SK-N-SH treated with all-trans-retinoic acid at 6 μM for 48 hours (cell line): ENCODE measurements around the gene VWA5B2.
"Not testable (repeated sequence)": the region's sequence is repeated elsewhere in the genome, so short reads cannot be mapped to it uniquely, and the experiment has no call there.

Source experiments
- ARNTL ChIP-seq: fragments of 450-650 bp; formaldehyde crosslinking; IDR thresholded peaks from 2 replicates; pipeline ENCODE4 v1.5.0; 2020; ENCODE audit warnings: low read depth, mild to moderate bottlenecking, moderate library complexity, borderline replicate concordance
- BACH2 ChIP-seq: fragments of 250-450 bp; sonication (Bioruptor Pico); IDR thresholded peaks from 2 replicates; pipeline ENCODE4 v1.9.0; 2021; ENCODE audit warnings: mild to moderate bottlenecking, borderline replicate concordance
- ESRRG ChIP-seq: fragments of 250-450 bp; sonication (Bioruptor Pico); IDR thresholded peaks from 2 replicates; pipeline ENCODE4 v1.6.1; 2021; ENCODE audit warnings: mild to moderate bottlenecking
- GLIS3 ChIP-seq: fragments of 250-450 bp; sonication (Bioruptor Pico); IDR thresholded peaks from 2 replicates; pipeline ENCODE4 v1.5.0; 2020; ENCODE audit warnings: mild to moderate bottlenecking, moderate library complexity
- OSR1 ChIP-seq: fragments of 250-450 bp; sonication (Bioruptor Pico); IDR thresholded peaks from 2 replicates; pipeline ENCODE4 v1.8.0; 2022; ENCODE audit warnings: moderate library complexity, mild to moderate bottlenecking, inconsistent platforms
- PPARA ChIP-seq: fragments of 250-450 bp; sonication (Bioruptor Pico); IDR thresholded peaks from 2 replicates; pipeline ENCODE4 v1.5.0; 2020; ENCODE audit warnings: mild to moderate bottlenecking, borderline replicate concordance
- SNAI2 ChIP-seq: fragments of 250-450 bp; sonication (Bioruptor Pico); IDR thresholded peaks from 2 replicates; pipeline ENCODE4 v1.5.0; 2020; ENCODE audit warnings: mild to moderate bottlenecking, moderate library complexity
- ZFP30 ChIP-seq: fragments of 450-650 bp; formaldehyde crosslinking; IDR thresholded peaks from 2 replicates; pipeline ENCODE4 v1.5.0; 2022; ENCODE audit warnings: mild to moderate bottlenecking, moderate library complexity
- ZNF70 ChIP-seq: fragments of 450-650 bp; formaldehyde crosslinking; IDR thresholded peaks from 2 replicates; pipeline ENCODE4 v1.5.0; 2020; ENCODE audit warnings: mild to moderate bottlenecking, moderate library complexity
- TF ChIP-seq, protein P1 (sequence below): fragments of 250-450 bp; sonication (Bioruptor Pico); IDR thresholded peaks from 2 replicates; pipeline ENCODE4 v1.5.1; 2020; ENCODE audit warnings: low read depth, mild to moderate bottlenecking, moderate library complexity
- TF ChIP-seq, protein P2 (sequence below): fragments of 250-450 bp; sonication (Bioruptor Pico); IDR thresholded peaks from 2 replicates; pipeline ENCODE4 v1.8.0; 2020; ENCODE audit warnings: mild to moderate bottlenecking, moderate library complexity, borderline replicate concordance
- TF ChIP-seq, protein P3 (sequence below): fragments of 250-450 bp; sonication (Bioruptor Pico); IDR thresholded peaks from 2 replicates; pipeline ENCODE4 v1.8.0; 2021; ENCODE audit warnings: low read depth, mild to moderate bottlenecking, moderate library complexity, borderline replicate concordance

DNA sequence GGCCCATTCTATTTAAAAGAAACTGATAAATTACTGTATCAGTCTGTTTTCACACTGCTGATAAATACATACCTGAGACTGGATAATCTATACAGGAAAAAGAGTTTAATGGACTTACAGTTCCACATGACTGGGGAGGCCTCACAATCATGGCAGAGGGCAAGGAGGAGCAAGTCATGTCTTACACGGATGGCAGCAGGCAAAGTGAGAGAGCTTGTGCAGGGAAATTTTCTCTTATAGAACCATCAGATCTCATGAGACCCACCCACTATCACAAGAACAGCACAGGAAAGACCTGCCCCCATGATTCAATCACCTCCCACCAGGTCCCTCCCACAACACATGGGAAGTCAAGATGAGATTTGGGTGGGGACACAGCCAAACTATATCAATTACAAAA is 37.9 kb downstream of the VWA5B2 start:
- TF ChIP-seq ESRRG (CRISPR knock-in tag); OSR1 (CRISPR knock-in tag); ARNTL (CRISPR knock-in tag); ZFP30 (CRISPR knock-in tag); ZNF70; SNAI2; BACH2; PPARA; GLIS3: not testable (repeated sequence)
- TF ChIP-seq, protein P1, sequence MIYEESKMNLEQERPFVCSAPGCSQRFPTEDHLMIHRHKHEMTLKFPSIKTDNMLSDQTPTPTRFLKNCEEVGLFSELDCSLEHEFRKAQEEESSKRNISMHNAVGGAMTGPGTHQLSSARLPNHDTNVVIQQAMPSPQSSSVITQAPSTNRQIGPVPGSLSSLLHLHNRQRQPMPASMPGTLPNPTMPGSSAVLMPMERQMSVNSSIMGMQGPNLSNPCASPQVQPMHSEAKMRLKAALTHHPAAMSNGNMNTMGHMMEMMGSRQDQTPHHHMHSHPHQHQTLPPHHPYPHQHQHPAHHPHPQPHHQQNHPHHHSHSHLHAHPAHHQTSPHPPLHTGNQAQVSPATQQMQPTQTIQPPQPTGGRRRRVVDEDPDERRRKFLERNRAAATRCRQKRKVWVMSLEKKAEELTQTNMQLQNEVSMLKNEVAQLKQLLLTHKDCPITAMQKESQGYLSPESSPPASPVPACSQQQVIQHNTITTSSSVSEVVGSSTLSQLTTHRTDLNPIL (CRISPR knock-in tag), result not testable (repeated sequence)
- TF ChIP-seq, protein P2, sequence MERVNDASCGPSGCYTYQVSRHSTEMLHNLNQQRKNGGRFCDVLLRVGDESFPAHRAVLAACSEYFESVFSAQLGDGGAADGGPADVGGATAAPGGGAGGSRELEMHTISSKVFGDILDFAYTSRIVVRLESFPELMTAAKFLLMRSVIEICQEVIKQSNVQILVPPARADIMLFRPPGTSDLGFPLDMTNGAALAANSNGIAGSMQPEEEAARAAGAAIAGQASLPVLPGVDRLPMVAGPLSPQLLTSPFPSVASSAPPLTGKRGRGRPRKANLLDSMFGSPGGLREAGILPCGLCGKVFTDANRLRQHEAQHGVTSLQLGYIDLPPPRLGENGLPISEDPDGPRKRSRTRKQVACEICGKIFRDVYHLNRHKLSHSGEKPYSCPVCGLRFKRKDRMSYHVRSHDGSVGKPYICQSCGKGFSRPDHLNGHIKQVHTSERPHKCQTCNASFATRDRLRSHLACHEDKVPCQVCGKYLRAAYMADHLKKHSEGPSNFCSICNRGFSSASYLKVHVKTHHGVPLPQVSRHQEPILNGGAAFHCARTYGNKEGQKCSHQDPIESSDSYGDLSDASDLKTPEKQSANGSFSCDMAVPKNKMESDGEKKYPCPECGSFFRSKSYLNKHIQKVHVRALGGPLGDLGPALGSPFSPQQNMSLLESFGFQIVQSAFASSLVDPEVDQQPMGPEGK, result not testable (repeated sequence)
- TF ChIP-seq, protein P3, sequence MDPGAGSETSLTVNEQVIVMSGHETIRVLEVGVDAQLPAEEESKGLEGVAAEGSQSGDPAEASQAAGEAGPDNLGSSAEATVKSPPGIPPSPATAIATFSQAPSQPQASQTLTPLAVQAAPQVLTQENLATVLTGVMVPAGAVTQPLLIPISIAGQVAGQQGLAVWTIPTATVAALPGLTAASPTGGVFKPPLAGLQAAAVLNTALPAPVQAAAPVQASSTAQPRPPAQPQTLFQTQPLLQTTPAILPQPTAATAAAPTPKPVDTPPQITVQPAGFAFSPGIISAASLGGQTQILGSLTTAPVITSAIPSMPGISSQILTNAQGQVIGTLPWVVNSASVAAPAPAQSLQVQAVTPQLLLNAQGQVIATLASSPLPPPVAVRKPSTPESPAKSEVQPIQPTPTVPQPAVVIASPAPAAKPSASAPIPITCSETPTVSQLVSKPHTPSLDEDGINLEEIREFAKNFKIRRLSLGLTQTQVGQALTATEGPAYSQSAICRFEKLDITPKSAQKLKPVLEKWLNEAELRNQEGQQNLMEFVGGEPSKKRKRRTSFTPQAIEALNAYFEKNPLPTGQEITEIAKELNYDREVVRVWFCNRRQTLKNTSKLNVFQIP, result not testable (repeated sequence)
